ENCODE results near the gene GCLM.
"Not testable (repeated sequence)": the region's sequence is repeated elsewhere in the genome, so short reads cannot be mapped to it uniquely, and the experiment has no call there.

Gene GCLM

GRCh38 chr1:93864175-93864574, 45.1 kb downstream of the GCLM start:
- no peak overlapping the region for H3K4me3 ChIP-seq (replicated peaks; ENCODE audit: low read depth, low read length)
- TF ChIP-seq CTCF (IDR thresholded peaks at IDR 0.05; ENCODE audit: low read depth, low read length, missing control alignments) = no peak
- DNase-seq (ENCODE audit: extremely low read depth, low read depth) = no peak

- DNase-seq (ENCODE audit: extremely low read depth, low read depth); H3K4me3 ChIP-seq (replicated peaks; ENCODE audit: low read depth, low read length): not testable (repeated sequence)
Measured at GRCh38 chr1:93857653-93858052, 51.6 kb downstream of the GCLM start.

GRCh38 chr1:93855983-93856382, 53.2 kb downstream of the GCLM start:
- not testable (repeated sequence) for H3K4me3 ChIP-seq (replicated peaks; ENCODE audit: low read depth, low read length); DNase-seq (ENCODE audit: extremely low read depth, low read depth)

GRCh38 chr1:93853940-93854339, 55.3 kb downstream of the GCLM start:
- TF ChIP-seq CTCF (IDR thresholded peaks at IDR 0.05; ENCODE audit: low read depth, low read length, missing control alignments) = no peak
- DNase-seq (ENCODE audit: extremely low read depth, low read depth) = no peak
- H3K4me3 ChIP-seq (replicated peaks; ENCODE audit: low read depth, low read length) = no peak overlapping the region

GRCh38 chr1:93851878-93852277, 57.4 kb downstream of the GCLM start:
- no peak for TF ChIP-seq CTCF (IDR thresholded peaks at IDR 0.05; ENCODE audit: low read depth, low read length, missing control alignments)
- H3K4me3 ChIP-seq (replicated peaks; ENCODE audit: low read depth, low read length) = no peak overlapping the region
- DNase-seq (ENCODE audit: extremely low read depth, low read depth) = no peak

GRCh38 chr1:93851327-93851712, 57.9 kb downstream of the GCLM start:
- DNase-seq (ENCODE audit: extremely low read depth, low read depth) = no peak
- no peak overlapping the region for H3K4me3 ChIP-seq (replicated peaks; ENCODE audit: low read depth, low read length)
- TF ChIP-seq CTCF (IDR thresholded peaks at IDR 0.05; ENCODE audit: low read depth, low read length, missing control alignments) = no peak

GRCh38 chr1:93850687-93851326, 58.4 kb downstream of the GCLM start:
- peak; percentile 62 for TF ChIP-seq CTCF (IDR thresholded peaks at IDR 0.05; ENCODE audit: low read depth, low read length, missing control alignments)
- not testable (repeated sequence) for H3K4me3 ChIP-seq (replicated peaks; ENCODE audit: low read depth, low read length)
- peak; percentile 35 for DNase-seq (ENCODE audit: extremely low read depth, low read depth)

- no peak for DNase-seq (ENCODE audit: extremely low read depth, low read depth)
- no peak for TF ChIP-seq CTCF (IDR thresholded peaks at IDR 0.05; ENCODE audit: low read depth, low read length, missing control alignments)
- H3K4me3 ChIP-seq (replicated peaks; ENCODE audit: low read depth, low read length) = peak overlapping the region; percentile 60
Measured at GRCh38 chr1:93848350-93848883, 60.8 kb downstream of the GCLM start.

Data from HFF-Myc (cell line).